GM21447 (cell line): ENCODE results near the gene KRT33A.
"Not testable (repeated sequence)": the region's sequence is repeated elsewhere in the genome, so short reads cannot be mapped to it uniquely, and the experiment has no call there.

Source experiments
- ATAC-seq: cut with Tn5 transposase; IDR thresholded peaks from one replicate; pipeline ENCODE4 v1.9.1; 2021; ENCODE audit not compliant: unreplicated experiment

KRT33A gene

DNA sequence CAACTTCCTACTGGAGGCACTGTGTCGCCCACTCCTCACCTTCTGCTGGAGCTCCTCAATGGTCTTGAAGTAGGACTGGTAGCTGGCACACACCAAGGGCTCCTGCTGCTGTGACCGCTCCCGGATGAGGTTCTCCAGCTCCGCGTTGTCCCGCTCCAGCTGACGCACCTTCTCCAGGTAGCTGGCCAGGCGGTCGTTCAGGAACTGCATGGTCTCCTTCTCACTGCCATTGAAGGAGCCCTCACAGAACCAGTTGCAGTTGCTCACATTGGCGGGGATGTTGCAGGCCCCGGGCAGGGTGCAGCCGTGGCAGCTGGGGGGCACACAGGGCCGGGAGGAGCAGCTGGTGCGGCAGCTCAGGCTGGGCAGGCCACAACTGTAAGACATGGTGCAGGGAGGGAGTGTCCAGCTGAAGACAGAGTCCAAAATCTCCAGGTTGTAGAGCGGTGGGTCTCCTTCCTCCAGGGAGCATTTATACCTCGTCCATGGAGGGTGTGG is at the start of gene KRT33A:
Gene KRT33A (minus strand): TSS at position 448 of the 498 bp plus-strand sequence. CDS start 61 bp downstream, at position 387.
- ATAC-seq: not testable (repeated sequence)

DNA sequence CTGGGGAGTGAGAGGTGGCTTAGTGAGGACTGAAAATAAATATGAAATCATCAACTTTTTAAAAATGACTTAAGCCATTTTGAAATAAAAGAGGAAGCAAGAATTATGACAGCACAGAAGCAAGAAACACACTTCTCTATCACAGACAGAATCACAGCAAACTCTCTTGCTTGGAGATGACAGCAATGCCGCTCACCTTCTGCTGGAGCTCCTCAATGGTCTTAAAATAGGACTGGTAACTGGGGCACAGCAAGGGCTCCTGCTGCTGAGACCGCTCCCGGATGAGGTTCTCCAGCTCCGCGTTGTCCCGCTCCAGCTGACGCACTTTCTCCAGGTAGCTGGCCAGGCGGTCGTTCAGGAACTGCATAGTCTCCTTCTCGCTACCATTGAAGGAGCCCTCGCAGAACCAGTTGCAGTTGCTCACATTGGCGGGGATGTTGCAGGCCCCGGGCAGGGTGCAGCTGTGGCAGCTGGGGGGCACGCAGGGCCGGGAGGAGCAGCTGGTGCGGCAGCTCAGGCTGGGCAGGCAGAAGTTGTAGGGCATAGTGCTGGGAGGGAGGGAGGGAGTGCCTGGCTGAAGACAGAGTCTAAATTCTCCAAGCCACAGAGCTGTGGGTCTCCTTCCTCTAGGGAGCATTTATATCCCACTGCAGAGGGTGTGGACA is 46.5 kb upstream of the KRT33A start, which contains the start of gene KRT31:
Gene KRT31 (minus strand): TSS at position 613 of the 665 bp plus-strand sequence. CDS start 69 bp downstream, at position 544.
- ATAC-seq: no peak

DNA sequence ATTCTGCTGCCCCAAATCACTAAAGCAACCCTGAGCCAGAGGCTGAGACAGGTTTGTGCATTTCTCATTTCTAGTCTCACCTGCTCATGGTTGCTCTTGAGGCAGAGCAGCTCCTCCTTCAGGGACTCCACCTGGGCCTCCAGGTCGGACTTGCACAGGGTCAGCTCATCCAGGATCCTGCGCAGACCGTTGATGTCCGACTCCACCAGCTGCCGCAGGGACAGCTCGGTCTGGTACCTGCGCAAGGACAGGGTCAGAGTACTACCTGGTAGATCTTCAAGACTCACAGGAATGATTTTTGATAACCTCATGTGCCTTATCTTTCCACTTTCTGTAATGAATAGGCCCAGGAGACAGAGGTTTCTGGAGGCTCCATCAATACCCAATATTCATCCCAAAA is 45.7 kb upstream of the KRT33A start:
- no peak for ATAC-seq

DNA sequence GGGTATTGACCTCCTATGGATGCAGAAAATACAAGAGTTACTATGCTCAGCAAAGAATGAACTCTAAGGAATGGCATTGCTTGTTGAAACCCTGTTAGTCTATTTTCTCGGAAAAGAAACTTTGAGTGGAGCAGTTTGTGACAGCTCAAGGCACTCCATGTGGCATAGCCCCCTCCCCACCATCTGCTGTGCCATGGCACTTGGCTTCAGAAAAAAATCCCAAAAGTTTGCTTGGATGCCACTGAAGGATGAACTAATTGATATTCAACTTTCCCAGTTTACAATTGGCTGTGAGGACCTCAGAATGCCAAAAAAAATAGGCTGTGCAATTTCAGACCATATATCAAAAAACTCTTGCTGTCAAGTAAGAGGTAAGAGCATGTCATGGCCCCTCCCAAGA is 45.0 kb upstream of the KRT33A start:
- no peak for ATAC-seq

DNA sequence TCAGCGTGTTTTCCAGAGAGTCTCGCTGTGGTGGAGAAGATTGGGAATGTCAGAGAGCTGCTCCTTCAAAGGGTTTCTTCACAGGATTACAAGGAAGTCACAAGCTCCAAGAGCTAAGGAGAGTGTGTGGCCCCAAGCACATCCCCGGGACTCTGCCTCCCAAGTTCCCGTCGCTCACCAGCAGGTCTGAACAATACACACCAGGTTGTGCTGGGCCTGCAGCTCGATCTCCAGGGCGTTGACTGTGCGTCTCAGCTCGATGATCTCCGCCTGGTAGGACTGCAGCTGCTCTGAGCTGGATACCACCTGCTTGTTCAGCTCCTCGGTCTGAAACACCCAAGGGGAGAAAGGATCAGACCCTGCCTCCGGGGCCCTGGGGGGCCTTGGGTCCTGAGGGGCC is 44.4 kb upstream of the KRT33A start:
- not testable (repeated sequence) for ATAC-seq

DNA sequence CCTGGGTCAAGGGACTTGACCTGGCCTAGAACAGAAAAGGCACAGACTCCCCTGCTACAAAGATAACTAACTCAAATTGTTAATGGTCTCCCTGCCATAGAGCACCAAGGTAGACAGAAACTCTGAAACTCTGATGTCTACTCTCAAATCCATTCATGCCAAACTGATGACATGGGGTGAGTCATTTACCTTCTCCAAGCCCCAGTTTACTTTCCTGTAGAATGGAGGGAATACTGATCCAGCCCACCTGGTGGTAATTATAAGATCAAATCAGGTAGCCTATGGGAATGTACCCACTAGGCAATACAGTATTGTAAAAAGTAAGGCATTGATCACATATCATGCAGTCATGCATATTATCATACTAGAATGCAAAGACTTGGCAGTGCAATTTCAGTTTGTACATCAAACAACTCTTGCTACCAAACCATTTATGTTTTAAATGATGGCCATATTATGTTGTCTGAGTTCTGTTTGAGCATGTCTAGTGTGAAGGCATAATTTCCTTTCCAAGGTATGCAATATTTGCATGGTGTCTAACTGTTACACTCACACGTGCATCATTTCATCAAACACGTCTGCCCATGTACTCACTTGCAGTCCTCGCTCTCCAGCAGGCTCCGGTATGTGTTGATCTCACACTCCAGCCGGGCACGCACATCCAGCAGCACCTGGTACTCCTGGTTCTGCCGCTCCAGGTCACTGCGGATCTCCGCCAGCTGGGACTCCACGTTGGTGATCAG is 43.8 kb upstream of the KRT33A start:
- ATAC-seq: no peak

DNA sequence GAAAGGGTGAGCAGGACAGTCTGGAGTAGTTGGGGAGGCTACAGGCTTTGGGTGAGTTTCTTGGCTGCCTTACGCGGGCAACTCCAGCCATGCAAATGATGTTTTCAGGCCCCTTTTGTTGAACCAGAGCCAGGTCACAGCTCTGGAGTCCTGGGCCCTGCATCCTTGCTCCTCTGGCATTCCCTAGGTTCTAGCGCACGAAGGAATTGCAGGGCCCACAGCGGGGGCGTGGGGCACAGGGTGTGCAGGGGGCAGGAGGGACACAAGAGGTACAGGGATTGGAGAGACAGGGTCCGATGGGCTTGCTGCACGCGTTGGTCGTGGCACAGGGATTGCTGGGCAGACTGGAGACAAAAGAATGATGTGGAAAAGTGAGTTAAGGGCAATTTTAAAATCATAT is 43.2 kb upstream of the KRT33A start:
- ATAC-seq: no peak

DNA sequence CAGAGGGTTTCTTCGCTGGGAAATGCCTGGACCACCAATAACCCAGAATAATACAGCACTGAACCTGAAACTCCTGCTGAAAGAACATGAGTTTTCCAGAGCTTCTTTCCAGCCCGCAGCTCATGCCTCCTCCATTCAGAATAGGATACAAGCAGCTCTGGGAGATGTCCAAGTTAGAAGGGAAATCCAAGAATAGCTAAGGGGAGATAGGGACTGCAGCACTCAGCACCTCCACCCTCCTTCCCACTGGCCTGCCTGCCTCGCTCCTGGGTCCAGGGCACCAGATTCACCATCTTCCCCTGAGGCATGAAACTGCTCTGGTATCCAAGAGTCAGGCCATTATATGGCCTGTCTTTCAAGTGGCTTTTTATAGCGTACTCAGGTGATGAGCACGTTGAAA is 42.7 kb upstream of the KRT33A start:
- ATAC-seq: no peak

DNA sequence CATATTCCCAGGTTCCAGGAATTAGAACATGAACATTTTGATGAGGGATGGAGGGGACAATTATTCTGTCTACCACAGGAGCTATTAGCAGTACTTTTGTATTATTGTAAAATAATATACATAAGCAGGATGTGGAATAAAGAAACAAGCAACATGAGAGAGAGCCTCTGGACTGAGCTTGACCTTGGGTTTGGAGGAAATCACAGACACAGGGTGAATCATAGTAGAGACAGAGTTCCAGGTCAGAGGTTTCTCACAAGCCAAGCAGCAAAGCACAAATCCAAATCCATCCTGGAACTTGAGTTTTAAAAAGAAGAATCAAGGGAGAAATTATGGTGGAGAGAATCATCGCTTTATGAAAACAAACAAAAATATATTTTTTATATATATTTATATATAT is 41.6 kb upstream of the KRT33A start:
- ATAC-seq: no peak

DNA sequence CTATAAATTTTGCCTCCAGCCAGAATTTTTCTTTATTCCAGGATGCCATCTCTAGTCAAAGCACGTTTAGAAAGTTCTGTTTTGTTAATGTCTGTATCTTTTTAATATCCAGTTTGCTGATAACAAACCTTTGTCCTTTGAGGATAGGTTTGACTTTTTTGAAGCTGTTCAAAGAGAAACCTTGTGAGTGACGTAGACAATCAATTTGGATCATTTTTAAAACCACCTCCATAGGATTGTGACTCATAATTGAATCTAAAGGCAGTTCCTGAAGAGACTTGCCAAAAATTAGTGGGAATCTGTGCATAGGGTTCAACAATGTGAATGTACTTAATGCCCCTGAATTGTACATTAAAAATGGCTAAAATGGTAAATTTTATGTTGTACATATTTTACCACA is 40.9 kb upstream of the KRT33A start:
- ATAC-seq: no peak

DNA sequence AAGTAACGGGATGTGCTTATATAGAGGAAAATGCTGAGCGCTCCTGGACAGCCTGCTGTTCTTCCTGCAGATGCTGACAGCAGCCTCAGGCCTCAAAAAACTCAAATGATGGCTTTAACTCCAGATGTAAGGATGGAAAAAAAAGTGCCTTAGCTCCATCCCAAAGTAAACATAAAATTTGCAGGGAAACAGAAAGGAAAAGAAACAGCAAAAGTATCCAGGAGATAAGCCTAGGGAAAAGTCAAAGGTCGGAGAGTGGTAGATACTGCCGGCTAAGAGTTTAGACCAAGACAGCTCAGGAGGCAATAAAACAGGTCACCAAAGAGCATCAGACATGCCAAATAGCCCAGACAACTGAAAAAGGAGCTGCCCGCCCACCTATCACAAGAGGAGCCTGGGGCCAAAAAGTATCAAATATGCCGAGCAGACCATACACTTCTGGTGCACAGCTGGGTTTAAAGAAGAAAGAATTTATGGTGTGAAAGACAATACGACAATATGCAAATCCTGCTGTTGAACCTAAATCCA is 39.8 kb upstream of the KRT33A start:
- ATAC-seq: no peak

DNA sequence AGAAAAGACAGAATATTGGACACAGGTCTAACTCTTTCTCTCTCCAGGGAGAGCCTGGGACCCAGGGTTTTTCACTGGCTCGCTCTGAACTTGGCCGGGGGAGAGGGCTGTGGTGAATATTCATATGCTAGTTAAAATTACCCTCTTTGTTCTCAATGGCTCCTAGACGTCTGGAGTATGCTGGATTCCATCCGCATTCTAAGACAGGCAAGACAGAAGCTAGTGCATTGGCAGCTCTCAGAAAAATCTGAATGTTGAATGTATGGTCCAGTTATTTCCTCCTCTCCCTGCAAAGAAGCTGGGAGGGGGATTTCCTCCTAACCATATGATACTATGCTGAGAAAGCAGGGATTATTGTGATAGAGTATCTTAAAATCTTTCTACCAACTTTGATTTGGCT is 37.0 kb upstream of the KRT33A start:
- no peak for ATAC-seq

DNA sequence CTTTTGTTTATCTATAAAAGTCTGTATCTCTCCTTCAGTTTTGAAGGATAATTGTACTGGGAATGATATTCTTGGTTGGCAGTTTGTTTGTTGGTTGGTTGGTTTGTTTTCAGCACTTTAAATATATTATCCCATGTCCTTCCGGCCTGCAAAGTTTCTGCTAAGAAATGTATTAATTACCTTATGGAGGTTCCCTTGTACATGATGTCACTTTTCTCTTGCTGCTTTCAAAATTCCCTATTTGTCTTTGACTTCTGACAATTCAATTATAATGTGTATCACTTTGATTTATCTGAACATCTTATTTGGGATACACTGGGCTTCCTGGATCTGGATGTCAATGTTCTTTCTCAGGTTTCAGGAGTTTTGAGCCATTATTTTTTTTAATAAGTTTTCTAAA is 35.6 kb upstream of the KRT33A start:
- ATAC-seq: no peak

DNA sequence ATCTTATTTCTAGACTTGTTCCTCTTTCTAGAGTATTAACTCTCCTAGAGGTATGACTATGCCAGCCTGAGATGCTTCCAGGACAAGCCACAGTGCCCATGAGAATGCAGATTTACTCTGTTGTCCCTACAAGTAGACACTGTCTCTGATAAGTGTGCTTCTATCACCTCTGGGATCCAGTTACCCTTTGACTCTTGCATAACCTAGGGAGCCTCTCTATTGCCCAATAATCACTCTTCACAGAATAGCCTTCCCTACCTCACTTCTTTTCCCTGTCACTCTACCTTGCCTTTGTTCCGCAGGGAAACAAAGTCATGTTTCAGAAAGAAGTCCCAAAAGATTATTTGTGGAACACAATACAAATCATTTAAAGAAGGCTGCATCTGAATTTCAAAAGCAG is 33.1 kb upstream of the KRT33A start:
- no peak for ATAC-seq

DNA sequence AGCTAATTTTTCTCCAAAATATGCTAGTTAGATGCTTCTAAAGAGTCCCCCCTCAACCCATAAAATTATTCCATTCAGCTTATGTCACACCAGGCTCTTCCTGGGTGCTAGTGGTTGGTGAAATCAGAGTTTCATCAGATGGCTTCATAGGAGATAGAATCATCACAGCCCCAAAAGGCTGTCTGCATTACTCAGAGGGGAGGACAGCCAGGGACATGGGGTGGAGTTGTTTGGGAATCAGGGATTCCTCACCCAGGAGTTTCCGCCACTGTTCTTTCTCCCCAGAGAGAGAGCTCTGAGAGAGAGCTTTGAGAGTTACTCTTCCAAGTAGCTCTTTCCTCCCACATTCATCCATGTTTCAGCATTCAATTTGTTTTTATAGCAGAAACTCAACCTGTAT is 31.8 kb upstream of the KRT33A start:
- ATAC-seq: no peak

DNA sequence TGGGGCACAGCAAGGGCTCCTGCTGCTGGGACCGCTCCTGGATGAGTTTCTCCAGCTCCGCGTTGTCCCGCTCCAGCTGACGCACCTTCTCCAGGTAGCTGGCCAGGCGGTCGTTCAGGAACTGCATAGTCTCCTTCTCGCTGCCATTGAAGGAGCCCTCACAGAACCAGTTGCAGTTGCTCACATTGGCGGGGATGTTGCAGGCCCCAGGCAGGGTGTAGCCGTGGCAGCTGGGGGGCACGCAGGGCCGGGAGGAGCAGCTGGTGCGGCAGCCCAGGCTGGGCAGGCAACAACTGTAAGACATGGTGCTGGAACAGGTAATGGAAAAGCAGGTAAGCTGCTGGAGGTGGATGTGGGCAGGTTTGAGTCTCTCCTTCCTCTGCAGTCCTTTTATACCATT is 31.3 kb upstream of the KRT33A start, which contains the start of gene KRT34:
Gene KRT34 (minus strand): TSS at position 364 of the 400 bp plus-strand sequence. CDS start 60 bp downstream, at position 304.
- not testable (repeated sequence) for ATAC-seq

DNA sequence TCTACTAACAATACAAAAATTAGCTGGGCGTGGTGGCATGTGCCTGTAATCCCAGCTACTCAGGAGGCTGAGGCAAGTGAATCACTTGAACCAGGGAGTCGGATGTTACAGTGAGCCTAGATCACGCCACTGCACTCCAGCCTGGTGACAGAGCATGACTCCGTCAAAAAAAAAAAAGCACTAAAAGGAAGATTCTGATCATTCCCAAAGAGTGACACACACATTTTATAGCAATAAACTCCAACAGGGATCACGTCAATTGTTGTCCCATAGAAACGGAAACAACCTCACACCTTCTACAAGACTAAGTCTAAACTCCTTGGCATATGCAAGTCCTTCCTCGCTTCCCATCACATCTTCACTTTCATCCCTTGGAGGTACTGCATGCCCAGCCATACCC is 29.5 kb upstream of the KRT33A start:
- ATAC-seq: not testable (repeated sequence)

DNA sequence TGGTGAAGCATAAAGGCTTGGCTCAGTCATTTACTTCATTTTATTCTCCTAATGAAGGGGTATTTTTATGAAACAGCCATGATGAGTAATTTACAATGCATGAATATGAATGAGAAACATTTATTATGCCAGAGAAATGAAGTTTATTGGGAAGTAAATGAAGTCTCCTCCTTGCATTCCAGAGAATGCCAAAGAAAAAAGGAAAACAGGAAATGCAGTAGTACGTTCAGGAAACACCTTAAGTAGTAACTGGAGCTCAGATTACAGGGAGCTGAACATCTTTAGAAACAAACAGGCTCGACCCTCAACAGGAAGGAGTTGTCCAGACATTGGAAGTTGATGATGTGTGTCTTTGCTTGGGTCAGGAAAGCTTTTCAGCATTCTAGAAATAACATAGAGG is 26.9 kb upstream of the KRT33A start:
- no peak for ATAC-seq

DNA sequence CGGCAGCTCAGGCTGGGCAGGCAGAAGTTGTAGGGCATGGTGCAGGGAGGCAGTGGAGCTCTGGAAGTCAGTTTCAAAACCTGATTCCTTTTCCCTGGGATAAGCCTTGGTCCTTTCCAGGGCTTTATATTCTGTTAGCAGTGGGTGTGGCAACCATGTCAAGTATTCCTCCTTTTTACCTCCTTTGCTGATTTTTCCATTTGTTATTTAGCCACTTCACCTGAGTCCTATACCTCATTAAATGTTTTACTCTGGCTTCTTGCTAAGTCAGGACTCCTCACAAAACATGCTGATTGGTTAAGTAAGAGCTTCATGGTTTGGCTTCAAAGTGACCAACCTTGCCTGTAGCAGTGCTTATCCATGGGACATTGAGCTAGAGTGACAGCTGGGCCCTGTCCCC is 19.1 kb upstream of the KRT33A start, which contains the start of gene KRT33B:
Gene KRT33B (minus strand): TSS at position 101 of the 400 bp plus-strand sequence. CDS start 63 bp downstream, at position 38.
- no peak for ATAC-seq

DNA sequence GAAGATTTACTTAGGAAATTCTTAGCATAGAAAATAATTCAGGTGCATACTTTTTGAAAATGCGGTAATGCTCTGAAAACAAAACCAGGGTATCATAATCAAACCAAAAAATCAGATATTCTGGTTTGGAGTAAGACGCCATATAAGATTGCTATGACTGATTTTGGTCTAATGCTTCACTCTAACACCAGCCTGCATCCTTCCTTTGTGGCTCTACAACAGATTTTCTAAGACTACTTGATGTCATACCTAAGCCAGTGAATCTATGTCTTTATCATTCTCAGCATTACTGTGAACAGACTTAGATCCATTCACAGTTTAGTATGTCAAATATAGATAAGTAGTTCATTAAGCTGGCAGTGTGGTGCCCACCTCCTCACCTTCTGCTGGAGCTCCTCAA is 18.4 kb upstream of the KRT33A start:
- ATAC-seq: no peak

DNA sequence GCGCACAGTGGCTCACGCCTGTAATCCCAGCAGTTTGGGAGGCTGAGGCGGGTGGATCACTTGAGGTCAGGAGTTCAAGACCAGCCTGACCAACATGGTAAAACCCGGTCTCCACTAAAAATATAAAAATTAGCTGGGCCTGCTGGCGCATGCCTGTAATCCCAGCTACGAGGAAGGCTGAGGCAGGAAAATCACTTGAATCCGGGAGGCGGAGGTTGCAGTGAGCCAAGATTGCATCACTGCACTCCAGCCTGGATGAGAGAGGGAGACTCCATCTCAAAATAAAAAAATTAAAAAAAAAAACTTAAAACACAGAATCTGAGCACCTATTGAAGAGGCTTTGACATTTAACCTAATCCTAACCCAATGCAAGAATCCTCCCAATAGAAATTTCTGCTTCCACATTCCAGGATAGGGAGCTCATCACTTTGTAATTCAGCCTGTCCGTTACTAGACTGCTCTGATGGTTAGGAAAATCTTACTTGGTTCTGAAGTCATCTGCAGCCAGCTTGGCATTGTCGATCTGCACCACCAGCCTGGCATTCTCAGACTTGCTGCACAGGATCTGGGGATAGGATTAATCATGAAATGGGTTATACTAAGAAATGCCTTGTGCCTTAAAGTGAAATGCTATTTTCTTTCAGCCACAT is 16.9 kb upstream of the KRT33A start:
- ATAC-seq: no peak
